Ovary (tissue), 9 donors: ENCODE results near the gene STEAP1B. TPM values are rescaled to one million over a fixed set of nuclear protein-coding genes. Genes with fewer than 3 reads are reported as not detected.

ENCODE experiments used
- DNase-seq, 5 donors: peaks; one replicate each; pipeline ENCODE4 v3.0.0-alpha.2; 2019 to 2020
- H3K27ac ChIP-seq, 2 donors: fragments of 200-600 bp; one replicate each; pipeline versions ENCODE4 v1.5.1 to v1.8.0; 2019 to 2022
- H3K27me3 ChIP-seq: fragments of 200-600 bp; one replicate; pipeline ENCODE4 v1.8.0; 2022
- H3K36me3 ChIP-seq: fragments of 200-600 bp; sonication (generic); one replicate; pipeline ENCODE4 v1.5.1; 2019
- H3K4me1 ChIP-seq: one replicate; pipeline ENCODE4 v1.8.1; 2013; ENCODE audit warnings: mild to moderate bottlenecking, moderate library complexity; ENCODE audit not compliant: insufficient read depth
- H3K4me3 ChIP-seq: fragments of 200-600 bp; sonication (generic); one replicate; pipeline ENCODE4 v1.5.1; 2017
- H3K9me3 ChIP-seq, 2 donors: fragments of 200-600 bp in 1 of 2; sonication (generic) in 1 of 2; one replicate each; pipeline versions ENCODE4 v1.5.1 to v1.8.1; 2013 to 2019; ENCODE audit warnings: mild to moderate bottlenecking in 1 of 2, moderate library complexity in 1 of 2
- EP300 ChIP-seq: sonication (generic); formaldehyde crosslinking; IDR thresholded peaks from one replicate; pipeline ENCODE4 v1.6.1; 2017; ENCODE audit warnings: antibody characterized with exemption
- POLR2A ChIP-seq: fragments of 450-650 bp; IDR thresholded peaks from one replicate; pipeline ENCODE4 v1.6.1; 2017; ENCODE audit warnings: antibody characterized with exemption, mild to moderate bottlenecking, moderate library complexity
- WGBS, 3 donors: extraction: QIAGEN DNeasy Blood & Tissue Kit in 1 of 3; methylation state at CpG; one replicate each; pipeline versions ENCODE4 v1.1.5 to v1.1.7; 2013 to 2017; 5-methylcytosine and 5-hydroxymethylcytosine counted together
- intact Hi-C, 4 donors: fragments of 100-400 bp; cut with DNase I; formaldehyde crosslinking; loops; one replicate each; pipeline versions ENCODE4 v1.11.0 to v1.15.1; 2022 to 2023
- polyA plus RNA-seq, 2 donors: library from polyadenylated mRNA; stranded (reverse); fragments of 200-250 nt in 1 of 2; fragments of 350-450 nt in 1 of 2; fragmentation: Illumina TruSeq in 1 of 2; extraction: RNeasy Lipid Tissue Mini Kit (QIAGEN cat#74804) in 1 of 2; gene quantifications; one replicate each; pipeline ENCODE4 v1.2.3, GENCODE V29; 2013 to 2014
- total RNA-seq, 7 donors: library from RNA; depleted of rRNA in 2 of 7; stranded (reverse); fragments of >200 nt in 2 of 7; fragmentation: NEBNext Ultra II Directional in 3 of 7; extraction: Animal tissue kit (Norgen Biotek cat#: 25700) in 3 of 7; gene quantifications; one replicate each; pipeline versions ENCODE4 v1.1.0 to v1.2.4, GENCODE V29; 2016 to 2023
- TF ChIP-seq, protein P1 (sequence below), 3 donors: fragments of 450-650 bp in 2 of 3; fragments of 200-600 bp in 1 of 3; IDR thresholded peaks; one replicate each; pipeline versions ENCODE4 v1.5.1 to v1.8.0; 2016 to 2022; ENCODE audit warnings: antibody characterized with exemption in 3 of 3, mild to moderate bottlenecking in 1 of 3
- donor health status: DM: no; HTN: no; CAD: no; lungs with moderate emphysema.
- donor health status: DM: no; HTN: no; CAD: no.
- donor health status: Bipolar disorder and iron deficiency.
- donor health status: DM: yes; HTN: yes; CAD: no.
- donor health status: DM: no; HTN: no; CAD: no.
- donor health status: DM: yes; HTN: yes; CAD: no.

Gene STEAP1B
- total and polyA plus RNA-seq, 9 donors = 0.25 to 0.78 (median 0.37) TPM; not detected in 1

DNA sequence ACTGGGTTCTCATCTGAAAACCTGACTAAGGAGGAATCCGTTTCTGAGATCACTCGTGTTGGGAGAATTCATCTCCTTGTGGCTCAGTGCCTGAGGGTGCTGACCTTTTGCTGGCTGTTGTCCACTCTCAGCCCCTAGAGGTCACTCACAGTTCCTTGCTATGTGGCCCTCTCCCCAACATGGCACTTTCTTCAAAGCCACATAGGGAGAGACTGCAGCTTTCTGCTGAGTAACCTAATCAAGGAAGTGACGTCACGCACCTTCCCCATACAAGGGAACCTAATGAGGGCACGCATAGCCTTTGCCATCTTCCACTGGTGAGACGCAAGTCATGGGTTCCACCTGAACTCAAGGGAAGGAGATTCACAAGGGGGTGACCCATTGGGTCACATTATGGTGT is 23.2 kb downstream of the STEAP1B start:
- Histone ChIP-seq H3K36me3 (no peaks in the 10 kb centered on the region), H3K9me3 (no peaks in the 10 kb centered on the region), H3K4me3 (no peak overlapping the region), H3K27ac (no peak overlapping the region), H3K4me1 (no peaks in the 10 kb centered on the region), H3K27me3 (no peaks in the 10 kb centered on the region)
- no peak for DNase-seq
- TF ChIP-seq EP300 (no peak), POLR2A (no peak)
- TF ChIP-seq, protein P1, sequence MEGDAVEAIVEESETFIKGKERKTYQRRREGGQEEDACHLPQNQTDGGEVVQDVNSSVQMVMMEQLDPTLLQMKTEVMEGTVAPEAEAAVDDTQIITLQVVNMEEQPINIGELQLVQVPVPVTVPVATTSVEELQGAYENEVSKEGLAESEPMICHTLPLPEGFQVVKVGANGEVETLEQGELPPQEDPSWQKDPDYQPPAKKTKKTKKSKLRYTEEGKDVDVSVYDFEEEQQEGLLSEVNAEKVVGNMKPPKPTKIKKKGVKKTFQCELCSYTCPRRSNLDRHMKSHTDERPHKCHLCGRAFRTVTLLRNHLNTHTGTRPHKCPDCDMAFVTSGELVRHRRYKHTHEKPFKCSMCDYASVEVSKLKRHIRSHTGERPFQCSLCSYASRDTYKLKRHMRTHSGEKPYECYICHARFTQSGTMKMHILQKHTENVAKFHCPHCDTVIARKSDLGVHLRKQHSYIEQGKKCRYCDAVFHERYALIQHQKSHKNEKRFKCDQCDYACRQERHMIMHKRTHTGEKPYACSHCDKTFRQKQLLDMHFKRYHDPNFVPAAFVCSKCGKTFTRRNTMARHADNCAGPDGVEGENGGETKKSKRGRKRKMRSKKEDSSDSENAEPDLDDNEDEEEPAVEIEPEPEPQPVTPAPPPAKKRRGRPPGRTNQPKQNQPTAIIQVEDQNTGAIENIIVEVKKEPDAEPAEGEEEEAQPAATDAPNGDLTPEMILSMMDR (IDR thresholded peaks at IDR 0.05) = no peak
- intact Hi-C loops = no loop called here
- WGBS, 3 donors = 84 to 90% (median 86%) methylated on average over 6 of the region's 6 CpGs

DNA sequence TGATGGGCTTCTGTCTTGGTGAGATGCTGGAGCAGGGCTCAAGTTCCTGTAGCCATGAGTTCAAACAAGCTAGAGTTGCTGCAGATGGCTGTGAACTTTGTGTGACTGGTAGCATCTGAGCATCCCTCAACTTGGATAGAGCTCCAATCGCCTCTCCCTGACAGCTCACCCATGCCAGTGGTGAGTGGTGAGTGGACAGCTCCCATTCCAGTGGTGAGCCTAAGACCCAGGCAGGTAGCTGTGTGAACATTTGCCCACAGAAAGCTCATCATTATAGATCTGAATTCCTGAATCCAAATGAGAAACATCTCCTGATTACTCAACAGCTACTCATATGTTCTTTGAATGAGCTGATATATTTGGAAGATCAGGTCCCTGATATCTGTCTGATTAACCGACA is 25.3 kb downstream of the STEAP1B start:
- Histone ChIP-seq H3K27me3 (no peaks in the 10 kb centered on the region), H3K4me1 (no peaks in the 10 kb centered on the region), H3K27ac (no peak overlapping the region), H3K4me3 (no peak overlapping the region), H3K9me3 (no peaks in the 10 kb centered on the region), H3K36me3 (no peaks in the 10 kb centered on the region)
- no peak for TF ChIP-seq POLR2A
- TF ChIP-seq, protein P1 (IDR thresholded peaks at IDR 0.05) = no peak
- TF ChIP-seq EP300 = no peak
- 88 to 93% (median 91%) methylated on average over 2 of the region's 2 CpGs for WGBS, 3 donors
- intact Hi-C loops = no loop called here
- DNase-seq = no peak

DNA sequence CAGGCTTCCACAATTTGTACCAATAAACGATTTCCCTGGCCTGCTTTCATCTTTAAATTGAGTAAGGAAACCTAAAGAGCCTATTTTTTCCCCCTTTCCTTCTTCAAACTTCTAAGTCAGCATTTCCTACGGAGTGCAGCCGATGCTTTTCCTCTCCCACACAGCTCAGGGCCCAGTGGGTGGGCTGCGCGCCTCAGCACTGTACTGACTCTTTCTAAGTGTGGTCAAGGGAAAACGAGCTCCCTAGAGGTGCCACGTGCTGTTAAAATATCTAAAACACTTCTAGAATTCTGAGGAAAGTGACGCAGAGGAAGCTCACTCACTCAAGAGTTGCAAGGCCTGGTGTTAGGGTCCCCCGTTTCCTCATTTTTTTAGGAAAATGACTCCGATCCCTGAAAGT is 29.0 kb downstream of the STEAP1B start:
- WGBS, 3 donors = 57 to 63% (median 59%) methylated on average over 10 of the region's 10 CpGs
- no peak for DNase-seq
- no peak overlapping the region for H3K27ac ChIP-seq
- no peak overlapping the region for H3K4me3 ChIP-seq
- intact Hi-C loops = no loop called here
- H3K27me3 ChIP-seq = no peaks in the 10 kb centered on the region
- H3K9me3 ChIP-seq = no peaks in the 10 kb centered on the region
- no peaks in the 10 kb centered on the region for H3K36me3 ChIP-seq
- no peak for TF ChIP-seq POLR2A
- H3K4me1 ChIP-seq = no peaks in the 10 kb centered on the region

DNA sequence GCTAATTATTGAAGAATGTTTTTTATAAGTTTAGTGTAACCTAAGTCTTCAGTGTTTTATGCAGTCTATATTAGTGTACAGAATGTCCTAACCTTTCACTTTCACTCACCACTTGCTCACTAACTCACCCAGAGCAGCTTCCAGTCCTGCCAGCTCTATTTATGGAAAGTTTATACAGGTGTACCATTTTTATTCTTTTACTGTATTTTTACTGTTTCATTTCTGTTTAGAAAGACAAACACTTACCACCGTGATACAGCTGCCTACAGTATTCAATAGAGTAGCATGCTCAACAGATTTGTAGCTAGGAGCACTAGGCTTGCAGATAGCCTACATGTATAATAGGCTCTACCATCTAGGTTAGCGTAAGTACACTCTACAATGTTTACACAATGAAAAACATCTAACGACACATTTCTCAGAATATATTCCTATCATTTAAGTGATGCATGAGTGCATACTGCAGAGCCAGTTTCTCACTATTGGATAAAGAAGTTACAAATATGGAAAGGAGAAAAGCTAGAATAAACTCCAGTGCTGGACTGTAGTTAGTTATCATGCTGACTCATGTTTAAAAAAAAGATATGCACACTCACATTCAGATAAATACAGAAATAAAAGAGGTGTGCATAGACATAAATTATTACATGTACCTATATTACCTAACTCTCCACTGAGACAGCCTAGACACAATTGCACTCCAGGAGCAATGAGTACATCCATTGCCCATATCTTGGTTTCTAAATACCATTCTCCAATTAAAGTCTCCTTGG is 30.4 kb downstream of the STEAP1B start:
- Histone ChIP-seq H3K4me3 (no peak overlapping the region), H3K27ac (no peak overlapping the region), H3K4me1 (no peaks in the 10 kb centered on the region), H3K36me3 (no peaks in the 10 kb centered on the region), H3K27me3 (no peaks in the 10 kb centered on the region), H3K9me3 (no peaks in the 10 kb centered on the region)
- WGBS, 3 donors = 92 to 93% (median 93%) methylated on average over 3 of the region's 3 CpGs
- no peak for DNase-seq
- TF ChIP-seq EP300 (no peak), POLR2A (no peak)
- TF ChIP-seq, protein P1 (IDR thresholded peaks at IDR 0.05) = no peak
- intact Hi-C loops = no loop called here

DNA sequence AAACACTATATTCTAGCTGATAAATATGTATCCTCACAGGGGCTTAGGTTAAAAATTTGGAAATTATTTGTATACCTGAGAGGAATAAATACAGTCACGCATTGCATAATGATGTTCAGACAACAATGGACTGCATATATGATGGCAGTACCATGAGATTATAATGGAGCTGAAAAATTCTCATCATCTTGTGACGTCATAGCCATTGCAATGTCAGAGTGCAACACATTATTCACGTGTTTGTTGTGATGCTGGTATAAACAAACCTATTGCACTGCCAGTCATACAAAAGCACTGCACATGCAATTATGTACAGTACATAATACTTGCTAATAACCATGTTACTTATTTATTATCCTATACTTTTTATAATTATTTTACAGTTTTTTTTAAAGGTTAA is 31.4 kb downstream of the STEAP1B start:
- WGBS, 3 donors = 85 to 94% (median 89%) methylated on average over 3 of the region's 3 CpGs
- H3K4me1 ChIP-seq = no peaks in the 10 kb centered on the region

More for the DNA sequence above, 31.4 kb downstream of the STEAP1B start:
- Histone ChIP-seq H3K27me3 (no peaks in the 10 kb centered on the region), H3K36me3 (no peaks in the 10 kb centered on the region), H3K9me3 (no peaks in the 10 kb centered on the region), H3K27ac (no peak overlapping the region), H3K4me3 (no peak overlapping the region)
- TF ChIP-seq POLR2A (no peak), EP300 (no peak)
- TF ChIP-seq, protein P1 (IDR thresholded peaks at IDR 0.05) = no peak
- DNase-seq = no peak
- intact Hi-C loops = no loop called here
